DOHH2 (cell line): ENCODE measurements around the gene KCNIP1.

Experiments used
- H3F3A ChIP-seq: fragments of 200-600 bp; sonication (generic), shearing (Covaris generic); 2 replicates; pipeline ENCODE4 v1.6.0; 2016; ENCODE audit warnings: antibody characterized with exemption, mild to moderate bottlenecking; ENCODE audit not compliant: control insufficient read depth, insufficient read depth
- H3K27ac ChIP-seq: fragments of 200-600 bp; sonication (generic); 2 replicates; pipeline ENCODE4 v1.5.1; 2014; ENCODE audit warnings: low read depth, mild to moderate bottlenecking, low read length, moderate library complexity
- H3K27me3 ChIP-seq: fragments of 200-600 bp; sonication (generic); 2 replicates; pipeline ENCODE4 v1.6.1; 2014; ENCODE audit warnings: mild to moderate bottlenecking, low read length, mixed read lengths; ENCODE audit not compliant: control insufficient read depth
- H3K36me3 ChIP-seq: fragments of 200-600 bp; sonication (generic); 2 replicates; pipeline ENCODE4 v1.6.1; 2014; ENCODE audit warnings: mild to moderate bottlenecking, low read length, moderate library complexity, mixed read lengths; ENCODE audit not compliant: control insufficient read depth
- H3K4me1 ChIP-seq: fragments of 200-600 bp; sonication (generic); 2 replicates; pipeline ENCODE4 v1.6.1; 2014; ENCODE audit warnings: mild to moderate bottlenecking, low read length, mixed read lengths; ENCODE audit not compliant: control insufficient read depth
- H3K4me2 ChIP-seq: fragments of 200-600 bp; sonication (generic); 2 replicates; pipeline ENCODE4 v1.6.0; 2014; ENCODE audit warnings: mild to moderate bottlenecking, low read length, moderate library complexity
- H3K4me3 ChIP-seq: fragments of 200-600 bp; sonication (generic); 2 replicates; pipeline ENCODE4 v1.5.1; 2014; ENCODE audit warnings: mild to moderate bottlenecking, low read length, mixed read lengths
- H3K79me2 ChIP-seq: fragments of 200-600 bp; sonication (generic); 2 replicates; pipeline ENCODE4 v1.6.1; 2014; ENCODE audit warnings: mild to moderate bottlenecking, low read length, mixed read lengths; ENCODE audit not compliant: control insufficient read depth
- H3K9me2 ChIP-seq: fragments of 200-600 bp; sonication (generic); replicated peaks from 2 replicates; pipeline ENCODE4 v1.6.1; 2014; ENCODE audit warnings: mild to moderate bottlenecking, low read length, mixed read lengths; ENCODE audit not compliant: control insufficient read depth
- H3K9me3 ChIP-seq: fragments of 200-600 bp; sonication (generic); 2 replicates; pipeline ENCODE4 v1.6.1; 2014; ENCODE audit warnings: antibody characterized with exemption, low read length, mixed read lengths; ENCODE audit not compliant: control insufficient read depth, insufficient read depth
- H4K20me1 ChIP-seq: fragments of 200-600 bp; sonication (generic); 2 replicates; pipeline ENCODE4 v1.6.0; 2014; ENCODE audit warnings: low read depth, mild to moderate bottlenecking, antibody characterized with exemption, low read length, moderate library complexity; ENCODE audit not compliant: control insufficient read depth, insufficient read depth
- EZH2phosphoT487 ChIP-seq: fragments of 200-600 bp; sonication (generic); IDR thresholded peaks from 2 replicates; pipeline ENCODE4 v1.6.1; 2017; ENCODE audit warnings: borderline replicate concordance, mild to moderate bottlenecking, antibody characterized with exemption, low read length, moderate library complexity, mixed read lengths
- TF ChIP-seq, protein P1 (sequence below): fragments of 200-600 bp; sonication (generic); IDR thresholded peaks from one replicate; pipeline ENCODE4 v1.5.1; 2014; ENCODE audit warnings: antibody characterized with exemption, mild to moderate bottlenecking, low read depth, low read length; ENCODE audit not compliant: poor library complexity, severe bottlenecking

Gene KCNIP1

DNA sequence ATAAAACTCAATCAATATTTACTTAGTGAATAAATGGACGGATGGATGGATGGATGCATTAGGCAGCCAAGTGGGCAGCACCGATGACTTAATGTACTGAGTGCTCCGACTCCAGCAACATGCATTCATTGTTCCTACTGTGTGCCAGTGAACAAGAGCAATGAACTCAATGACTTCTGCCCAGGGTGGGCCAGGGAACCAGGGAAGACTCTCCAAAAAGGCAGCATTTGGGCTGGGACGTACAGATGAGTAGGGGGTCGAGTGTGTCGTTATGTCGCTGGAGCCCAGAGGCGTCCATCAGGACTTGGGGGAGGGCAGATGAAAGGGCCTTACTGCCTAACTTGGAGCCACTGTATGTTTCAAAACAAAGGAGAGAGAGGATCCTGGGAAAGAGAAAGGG, 126.4 kb downstream of the KCNIP1 start:
- TF ChIP-seq EZH2phosphoT487, result no peak
- TF ChIP-seq, protein P1, sequence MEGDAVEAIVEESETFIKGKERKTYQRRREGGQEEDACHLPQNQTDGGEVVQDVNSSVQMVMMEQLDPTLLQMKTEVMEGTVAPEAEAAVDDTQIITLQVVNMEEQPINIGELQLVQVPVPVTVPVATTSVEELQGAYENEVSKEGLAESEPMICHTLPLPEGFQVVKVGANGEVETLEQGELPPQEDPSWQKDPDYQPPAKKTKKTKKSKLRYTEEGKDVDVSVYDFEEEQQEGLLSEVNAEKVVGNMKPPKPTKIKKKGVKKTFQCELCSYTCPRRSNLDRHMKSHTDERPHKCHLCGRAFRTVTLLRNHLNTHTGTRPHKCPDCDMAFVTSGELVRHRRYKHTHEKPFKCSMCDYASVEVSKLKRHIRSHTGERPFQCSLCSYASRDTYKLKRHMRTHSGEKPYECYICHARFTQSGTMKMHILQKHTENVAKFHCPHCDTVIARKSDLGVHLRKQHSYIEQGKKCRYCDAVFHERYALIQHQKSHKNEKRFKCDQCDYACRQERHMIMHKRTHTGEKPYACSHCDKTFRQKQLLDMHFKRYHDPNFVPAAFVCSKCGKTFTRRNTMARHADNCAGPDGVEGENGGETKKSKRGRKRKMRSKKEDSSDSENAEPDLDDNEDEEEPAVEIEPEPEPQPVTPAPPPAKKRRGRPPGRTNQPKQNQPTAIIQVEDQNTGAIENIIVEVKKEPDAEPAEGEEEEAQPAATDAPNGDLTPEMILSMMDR, result no peak

DNA sequence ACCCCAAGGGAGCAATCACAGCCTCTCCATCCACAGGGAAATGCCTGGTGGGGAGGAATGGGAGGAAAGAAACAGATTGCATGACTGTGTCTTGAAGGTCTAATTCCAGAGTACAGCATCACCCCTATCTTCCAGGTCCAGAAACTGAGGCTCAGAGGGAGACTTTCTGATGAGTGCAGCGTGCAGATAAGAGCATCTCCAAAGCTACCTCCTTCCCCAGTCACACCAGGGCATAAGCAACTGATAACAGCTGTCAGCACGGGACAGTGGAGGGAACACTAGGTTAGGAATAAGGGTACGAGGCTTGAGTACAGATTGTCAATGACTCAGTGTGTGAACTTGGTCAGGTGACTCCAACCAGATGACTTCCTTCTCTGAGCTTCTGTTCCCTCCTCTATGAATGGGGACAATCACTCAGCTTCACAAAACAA, 126.9 kb downstream of the KCNIP1 start:
- no peaks in the 10 kb centered on the region for H3K9me3 ChIP-seq
- no peak overlapping the region for H3K4me2 ChIP-seq
- H3K79me2 ChIP-seq, result no peaks in the 10 kb centered on the region
- H3K4me3 ChIP-seq, result no peak overlapping the region
- no peak overlapping the region for H3K27ac ChIP-seq
- no peaks in the 10 kb centered on the region for H3K27me3 ChIP-seq
- H4K20me1 ChIP-seq, result no peaks in the 10 kb centered on the region
- peaks cover 11% of the 10 kb centered on the region; the same call in 1 of the 2 replicates for H3K4me1 ChIP-seq
- TF ChIP-seq, protein P1, result no peak
- no peak for TF ChIP-seq EZH2phosphoT487
- no peaks in the 10 kb centered on the region for H3F3A ChIP-seq
- H3K9me2 ChIP-seq, result no peaks in the 10 kb centered on the region
- no peaks in the 10 kb centered on the region for H3K36me3 ChIP-seq

More for the DNA sequence above, 126.4 kb downstream of the KCNIP1 start:
- Histone ChIP-seq H3F3A (no peaks in the 10 kb centered on the region), H3K79me2 (no peaks in the 10 kb centered on the region), H3K9me3 (no peaks in the 10 kb centered on the region), H3K27me3 (no peaks in the 10 kb centered on the region), H4K20me1 (no peaks in the 10 kb centered on the region), H3K4me3 (no peak overlapping the region), H3K4me1 (peaks cover 11% of the 10 kb centered on the region; the same call in 1 of the 2 replicates), H3K4me2 (no peak overlapping the region), H3K27ac (no peak overlapping the region), H3K36me3 (no peaks in the 10 kb centered on the region), H3K9me2 (no peaks in the 10 kb centered on the region)

DNA sequence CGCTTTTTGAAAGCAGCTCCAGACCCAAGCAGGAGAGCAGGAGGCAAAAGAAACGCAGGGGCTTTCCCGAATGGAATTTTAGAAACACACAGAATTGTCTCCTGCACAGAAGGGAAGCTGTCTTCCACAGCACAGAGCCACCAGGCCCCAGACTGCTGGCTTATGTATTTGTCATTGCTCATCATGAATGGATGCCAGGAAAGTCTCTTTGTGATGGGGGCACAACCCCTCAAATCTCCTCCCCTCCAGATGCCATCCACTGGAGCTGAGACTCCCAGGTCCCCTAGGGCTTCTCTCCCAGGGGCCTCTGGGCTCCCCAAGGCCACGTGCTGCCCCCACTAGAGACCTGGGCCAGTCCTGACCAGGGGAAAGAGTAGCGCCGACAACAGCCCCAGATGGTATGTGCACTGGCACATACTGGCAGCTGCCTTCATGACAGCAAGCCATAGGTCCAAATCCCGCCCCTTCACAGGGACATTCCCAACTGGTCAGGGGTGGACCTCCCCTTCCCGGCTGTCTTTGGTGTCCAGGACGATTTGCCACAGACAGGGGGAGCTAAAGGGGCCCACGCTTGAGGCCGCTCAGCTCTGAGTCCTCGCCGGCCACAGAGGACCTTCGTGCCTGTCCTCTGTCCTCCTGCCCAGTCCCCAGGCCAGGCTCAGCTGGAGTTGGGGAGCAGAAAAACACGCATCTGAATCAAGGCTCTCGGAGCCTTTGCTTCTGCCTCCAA, 127.8 kb downstream of the KCNIP1 start:
- Histone ChIP-seq H3K27me3 (no peaks in the 10 kb centered on the region), H3K9me3 (no peaks in the 10 kb centered on the region), H3F3A (no peaks in the 10 kb centered on the region), H3K79me2 (no peaks in the 10 kb centered on the region), H3K4me1 (peaks cover 11% of the 10 kb centered on the region; the same call in 1 of the 2 replicates), H3K27ac (no peak overlapping the region), H3K4me3 (no peak overlapping the region), H3K9me2 (no peaks in the 10 kb centered on the region), H3K36me3 (no peaks in the 10 kb centered on the region), H3K4me2 (no peak overlapping the region), H4K20me1 (no peaks in the 10 kb centered on the region)
- no peak for TF ChIP-seq EZH2phosphoT487
- TF ChIP-seq, protein P1, result no peak
